Hepatocyte (in vitro differentiated cells): ENCODE measurements around the gene HYCC1. TPM values are rescaled to one million over a fixed set of nuclear protein-coding genes. Genes with fewer than 3 reads are reported as not detected.

Experiments
- DNase-seq: peaks from one replicate; pipeline ENCODE4 v3.0.0-alpha.2; 2016; ENCODE audit warnings: low spot score
- H2AFZ ChIP-seq: fragments of 200-600 bp; sonication (generic); 2 replicates; pipeline ENCODE4 v1.6.0; 2016; ENCODE audit warnings: antibody characterized with exemption, mild to moderate bottlenecking
- H3K27ac ChIP-seq: fragments of 200-600 bp; sonication (generic); 2 replicates; pipeline ENCODE4 v1.5.1; 2016; ENCODE audit warnings: mild to moderate bottlenecking
- H3K27me3 ChIP-seq: fragments of 200-600 bp; sonication (generic); 2 replicates; pipeline ENCODE4 v1.6.1; 2016
- H3K36me3 ChIP-seq: fragments of 200-600 bp; sonication (generic); replicated peaks from 2 replicates; pipeline ENCODE4 v1.5.1; 2016; ENCODE audit warnings: low read depth; ENCODE audit not compliant: insufficient read depth
- H3K4me1 ChIP-seq: fragments of 200-600 bp; sonication (generic); 2 replicates; pipeline ENCODE4 v1.5.1; 2016; ENCODE audit warnings: mild to moderate bottlenecking, moderate library complexity; ENCODE audit not compliant: insufficient read depth
- H3K4me2 ChIP-seq: fragments of 200-600 bp; sonication (generic); 2 replicates; pipeline ENCODE4 v1.6.0; 2016
- H3K4me3 ChIP-seq: fragments of 200-600 bp; sonication (generic); 2 replicates; pipeline ENCODE4 v1.5.1; 2016; ENCODE audit warnings: mild to moderate bottlenecking
- H3K79me2 ChIP-seq: fragments of 200-600 bp; sonication (generic); 2 replicates; pipeline ENCODE4 v1.6.0; 2017; ENCODE audit warnings: mild to moderate bottlenecking
- H3K9me2 ChIP-seq: fragments of 200-600 bp; sonication (generic); replicated peaks from 2 replicates; pipeline ENCODE4 v1.6.0; 2017; ENCODE audit warnings: mild to moderate bottlenecking; ENCODE audit not compliant: insufficient read depth
- H3K9me3 ChIP-seq: fragments of 200-600 bp; sonication (generic); 2 replicates; pipeline ENCODE4 v1.5.1; 2016; ENCODE audit warnings: low read depth, mild to moderate bottlenecking
- H4K20me1 ChIP-seq: fragments of 200-600 bp; sonication (generic); 2 replicates; pipeline ENCODE4 v1.6.0; 2016; ENCODE audit warnings: mild to moderate bottlenecking; ENCODE audit not compliant: insufficient read depth, poor library complexity, severe bottlenecking
- CTCF ChIP-seq: fragments of 200-600 bp; sonication (generic); IDR thresholded peaks from 2 replicates; pipeline ENCODE4 v1.5.1; 2016; ENCODE audit warnings: antibody characterized with exemption, mild to moderate bottlenecking; ENCODE audit not compliant: poor library complexity
- EZH2 ChIP-seq: fragments of 200-600 bp; sonication (generic); IDR thresholded peaks from 2 replicates; pipeline ENCODE4 v1.6.1; 2016; ENCODE audit warnings: antibody characterized with exemption, mild to moderate bottlenecking, borderline replicate concordance
- EZH2phosphoT487 ChIP-seq: fragments of 200-600 bp; sonication (generic); IDR thresholded peaks from one replicate; pipeline ENCODE4 v1.6.1; 2018; ENCODE audit warnings: antibody characterized with exemption, mild to moderate bottlenecking, low read depth, moderate library complexity; ENCODE audit not compliant: unreplicated experiment, severe bottlenecking
- WGBS: methylation state at CpG from one replicate; pipeline ENCODE4 v1.1.6; 2016; ENCODE audit warnings: low lambda C conversion rate; ENCODE audit errors: missing lambda C conversion rate; 5-methylcytosine and 5-hydroxymethylcytosine counted together
- polyA plus RNA-seq: library from polyadenylated mRNA; unstranded; fragments of >200 nt; fragmentation: Nextera tagmentation; extraction: Ambion mirVana; gene quantifications from 2 replicates; pipeline ENCODE4 v1.2.1, GENCODE V29; 2016
- total RNA-seq: library from RNA; depleted of rRNA; stranded (reverse); fragments of >200 nt; gene quantifications from 2 replicates; pipeline ENCODE4 v1.2.3, GENCODE V29; 2014

Gene HYCC1
- total and polyA plus RNA-seq, 2 experiments from 2014 or later: 16.1 to 58.1 TPM

GRCh38 chr7:23018750-23019149, 4.8 kb upstream of the HYCC1 start:
- Histone ChIP-seq H3K27ac (no peak overlapping the region), H3K27me3 (no peaks in the 10 kb centered on the region), H3K79me2 (no peaks in the 10 kb centered on the region), H4K20me1 (no peaks in the 10 kb centered on the region), H3K4me1 (no peaks in the 10 kb centered on the region), H3K4me3 (no peak overlapping the region), H2AFZ (no peak overlapping the region), H3K9me2 (no peaks in the 10 kb centered on the region), H3K9me3 (no peaks in the 10 kb centered on the region), H3K36me3 (no peaks in the 10 kb centered on the region), H3K4me2 (no peak overlapping the region)
- no peak for TF ChIP-seq EZH2
- no peak for TF ChIP-seq EZH2phosphoT487
- TF ChIP-seq CTCF: no peak
- DNase-seq: no peak
- 69% methylated on average over 6 of the region's 6 CpGs for WGBS

GRCh38 chr7:23017309-23017708, 3.4 kb upstream of the HYCC1 start:
- Histone ChIP-seq H3K9me3 (no peaks in the 10 kb centered on the region), H3K4me1 (peaks cover 4% of the 10 kb centered on the region), H3K9me2 (no peaks in the 10 kb centered on the region), H3K4me2 (no peak overlapping the region), H3K36me3 (no peaks in the 10 kb centered on the region), H3K27ac (no peak overlapping the region), H2AFZ (no peak overlapping the region), H3K27me3 (no peaks in the 10 kb centered on the region), H3K4me3 (no peak overlapping the region), H3K79me2 (peaks cover 4% of the 10 kb centered on the region), H4K20me1 (no peaks in the 10 kb centered on the region)
- DNase-seq: no peak
- TF ChIP-seq EZH2phosphoT487 (no peak), CTCF (no peak), EZH2 (no peak)
- 67% methylated on average over 3 of the region's 3 CpGs for WGBS

GRCh38 chr7:23016345-23017253, 2.7 kb upstream of the HYCC1 start:
- Histone ChIP-seq H3K9me2 (no peaks in the 10 kb centered on the region), H3K36me3 (no peaks in the 10 kb centered on the region), H3K27me3 (no peaks in the 10 kb centered on the region), H3K79me2 (peaks cover 11% of the 10 kb centered on the region), H3K4me1 (peaks cover 11% of the 10 kb centered on the region), H2AFZ (no peak overlapping the region), H3K4me3 (no peak overlapping the region), H3K4me2 (no peak overlapping the region), H3K9me3 (no peaks in the 10 kb centered on the region), H4K20me1 (no peaks in the 10 kb centered on the region), H3K27ac (no peak overlapping the region)
- no peak for DNase-seq
- WGBS: 93% methylated on average over 9 of the region's 9 CpGs
- no peak for TF ChIP-seq EZH2
- no peak for TF ChIP-seq EZH2phosphoT487
- no peak for TF ChIP-seq CTCF
